ENCODE measurements around the gene PHACTR3.

- TF ChIP-seq CTCF (conservative IDR thresholded peaks at IDR 0.05) (no peak), ZFX (IDR thresholded peaks at IDR 0.05) (no peak)
Measured at GRCh38 chr20:59667131-59667530, 62.8 kb downstream of the PHACTR3 start.

Data from C4-2B (cell line).